ENCODE results near the gene B3GNT7. TPM values are rescaled to one million over a fixed set of nuclear protein-coding genes. Genes with fewer than 3 reads are reported as not detected.
"Not testable (repeated sequence)": the region's sequence is repeated elsewhere in the genome, so short reads cannot be mapped to it uniquely, and the experiment has no call there.

B3GNT7 gene
- total RNA-seq, 1 experiment from 2014 or later = 6.1 TPM

GRCh38 chr2:231374771-231375170 is 20.7 kb upstream of the B3GNT7 start (continued):
- TF ChIP-seq JUND (IDR thresholded peaks at IDR 0.05) = no peak

- CTCF ChIA-PET; H3K4me3 ChIP-seq (replicated peaks in 1 of 2; ENCODE audit: low read depth in 1 of 2, low read length in 2 of 2); RAD21 ChIA-PET (ENCODE audit: low non-redundant PET in 1 of 2, low total read pairs in 2 of 2, uncharacterized antibody in 2 of 2, unreplicated experiment in 2 of 2); H3K27ac ChIP-seq (ENCODE audit: low read depth, low read length); H3K36me3 ChIP-seq (ENCODE audit: control insufficient read depth in 1 of 2, insufficient read depth in 2 of 2, low read length in 2 of 2); BruUV-seq (replicated peaks); POLR2A ChIA-PET; H3K9me2 ChIP-seq (ENCODE audit: insufficient read depth); intact Hi-C loops (cut with micrococcal nuclease); DNase-seq (ENCODE audit: low read depth, low spot score); H3K4me2 ChIP-seq (ENCODE audit: low read length); ATAC-seq; H4K20me1 ChIP-seq (ENCODE audit: insufficient read depth); H3K79me2 ChIP-seq (ENCODE audit: insufficient read depth, low read length); H3K9ac ChIP-seq (ENCODE audit: low read length); H3K27me3 ChIP-seq (ENCODE audit: insufficient read depth, low read length); H3K9me3 ChIP-seq (ENCODE audit: control insufficient read depth in 1 of 2, insufficient read depth in 1 of 2, low read depth in 1 of 2, low read length in 2 of 2); H2AFZ ChIP-seq (ENCODE audit: low read depth, low read length, poor library complexity, severe bottlenecking): not testable (repeated sequence)
- peaks cover 9 to 22% of the 10 kb centered on the region in 2 experiments; a peak in 3 of 4 replicates for H3K4me1 ChIP-seq (ENCODE audit: control insufficient read depth in 1 of 2, insufficient read depth in 2 of 2, low read length in 2 of 2)
Observed at GRCh38 chr2:231375994-231376615, 19.4 kb upstream of the B3GNT7 start.

- intact Hi-C loops (cut with micrococcal nuclease) = no loop called here
- Histone ChIP-seq H3K4me3 (replicated peaks in 1 of 2; ENCODE audit: low read depth in 1 of 2, low read length in 2 of 2) (no peak overlapping the region), H3K9me3 (ENCODE audit: control insufficient read depth in 1 of 2, insufficient read depth in 1 of 2, low read depth in 1 of 2, low read length in 2 of 2) (no peaks in the 10 kb centered on the region), H3K9ac (ENCODE audit: low read length) (no peak overlapping the region), H4K20me1 (ENCODE audit: insufficient read depth) (no peaks in the 10 kb centered on the region), H3K27me3 (ENCODE audit: insufficient read depth, low read length) (no peaks in the 10 kb centered on the region), H3K79me2 (ENCODE audit: insufficient read depth, low read length) (no peaks in the 10 kb centered on the region), H3K27ac (ENCODE audit: low read depth, low read length) (no peak overlapping the region), H3K36me3 (ENCODE audit: control insufficient read depth in 1 of 2, insufficient read depth in 2 of 2, low read length in 2 of 2) (no peaks in the 10 kb centered on the region), H3K9me2 (ENCODE audit: insufficient read depth) (no peaks in the 10 kb centered on the region), H3K4me2 (ENCODE audit: low read length) (no peak overlapping the region), H3K4me1 (ENCODE audit: control insufficient read depth in 1 of 2, insufficient read depth in 2 of 2, low read length in 2 of 2) (peaks cover 9 to 22% of the 10 kb centered on the region in 2 experiments; a peak in 3 of 4 replicates), H2AFZ (ENCODE audit: low read depth, low read length, poor library complexity, severe bottlenecking) (no peak overlapping the region)
- DNase-seq (ENCODE audit: low read depth, low spot score) (no peak), ATAC-seq (no peak)
- BruUV-seq (replicated peaks) = no TSS peak
- TF ChIP-seq CTCF (IDR thresholded peaks at IDR 0.05 in 2 of 3, conservative IDR thresholded peaks at IDR 0.05 in 1 of 3; ENCODE audit: borderline replicate concordance in 1 of 3, insufficient read depth in 1 of 3, low read depth in 2 of 3, low read length in 2 of 3) (no peak), ZNF274 (IDR thresholded peaks at IDR 0.05; ENCODE audit: low read depth, low read length) (no peak), ATF3 (IDR thresholded peaks at IDR 0.05) (no peak), JUND (IDR thresholded peaks at IDR 0.05) (no peak), ZBTB33 (IDR thresholded peaks at IDR 0.05; ENCODE audit: extremely low read depth, insufficient replicate concordance, low read length) (no peak), EZH2 (IDR thresholded peaks at IDR 0.05) (no peak), CEBPB (IDR thresholded peaks at IDR 0.05; ENCODE audit: low read depth) (no peak), ZFX (IDR thresholded peaks at IDR 0.05) (no peak), REST (IDR thresholded peaks at IDR 0.05; ENCODE audit: low read depth) (no peak)
- ChIA-PET CTCF (no interaction called here), RAD21 (ENCODE audit: low non-redundant PET in 1 of 2, low total read pairs in 2 of 2, uncharacterized antibody in 2 of 2, unreplicated experiment in 2 of 2) (no interaction called here), POLR2A (interaction anchor here (0.7 kb wide), 1 partner anchor 337 kb away, joined by 4 read pairs; no protein-coding TSS in a partner anchor)
Observed at GRCh38 chr2:231376857-231377256, 18.7 kb upstream of the B3GNT7 start.
